GM21526 (cell line): ENCODE results near the gene HECW1.
A peak's percentile ranks its signal among the peaks of the same experiment; 100 is the strongest.

Source experiments
- ATAC-seq: cut with Tn5 transposase; IDR thresholded peaks from one replicate; pipeline ENCODE4 v1.9.1; 2021; ENCODE audit warnings: moderate library complexity; ENCODE audit not compliant: unreplicated experiment, low FRiP score

The HECW1 gene

DNA sequence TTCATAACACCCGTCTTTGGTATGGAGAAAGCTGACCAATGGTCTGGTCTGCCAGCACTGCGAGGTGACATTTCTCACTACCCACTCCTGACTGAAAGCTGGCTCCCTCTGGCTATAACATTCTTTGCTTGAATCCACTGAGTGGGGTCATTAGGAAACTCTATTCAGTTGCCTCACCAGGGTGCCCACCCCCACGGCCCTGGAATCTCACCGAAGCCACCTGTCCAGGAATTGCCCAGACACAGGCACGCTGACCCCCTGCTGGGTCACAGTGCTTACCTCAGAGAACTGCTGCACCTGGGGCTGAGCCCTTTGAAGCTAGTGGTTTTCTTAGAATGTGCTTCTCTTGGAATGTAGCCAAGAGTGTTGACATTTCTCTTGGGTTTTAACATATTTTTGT lies 28.6 kb downstream of the HECW1 start:
- ATAC-seq, result no peak

GRCh38 chr7:43142703-43143102 lies 30.3 kb downstream of the HECW1 start:
- no peak for ATAC-seq

- ATAC-seq, result no peak
Measured at GRCh38 chr7:43143918-43144589, 31.6 kb downstream of the HECW1 start.

GRCh38 chr7:43148161-43148731 lies 35.8 kb downstream of the HECW1 start:
- ATAC-seq, result no peak

DNA sequence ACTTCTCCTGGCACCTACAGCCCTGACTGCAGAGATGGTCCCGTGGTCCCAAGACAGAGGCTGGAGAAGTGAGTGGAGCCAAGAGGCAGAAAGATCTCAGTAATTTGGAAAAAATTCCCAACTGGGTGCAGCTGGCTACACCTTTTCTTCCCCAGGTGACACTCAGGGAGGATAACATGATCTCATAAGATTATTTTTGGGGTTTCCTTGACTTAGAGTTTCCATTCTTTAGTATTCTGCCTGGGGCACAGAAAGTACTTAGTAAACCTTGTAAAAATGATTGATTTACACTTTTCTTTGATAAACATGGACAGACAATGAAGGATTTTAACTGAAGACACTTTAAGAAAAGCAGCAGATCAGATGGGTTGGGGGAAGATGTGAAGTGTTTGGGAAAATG lies 38.6 kb downstream of the HECW1 start:
- no peak for ATAC-seq

- ATAC-seq, result no peak
Measured at GRCh38 chr7:43152696-43153095, 40.2 kb downstream of the HECW1 start.

GRCh38 chr7:43155636-43156035 lies 43.2 kb downstream of the HECW1 start:
- no peak for ATAC-seq

DNA sequence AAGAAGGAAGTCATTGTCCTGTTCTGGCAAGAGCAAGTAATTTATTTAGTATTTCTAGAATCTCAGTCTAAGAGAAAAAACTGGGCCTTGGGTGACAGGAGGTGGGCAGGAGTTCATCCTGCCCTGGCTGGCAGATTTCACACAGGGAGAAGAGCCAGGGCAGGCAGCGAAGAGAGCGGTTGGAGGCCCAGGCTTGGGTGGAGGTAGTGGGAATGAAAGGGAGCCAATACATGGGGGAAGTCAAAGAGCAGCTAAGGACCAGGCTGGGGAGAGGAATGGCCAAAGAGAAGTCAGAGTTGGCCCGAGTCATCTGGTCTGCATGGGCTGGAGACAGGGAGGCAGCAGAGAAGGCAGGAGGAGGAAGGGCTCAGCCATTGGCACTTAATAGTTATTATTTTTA lies 51.4 kb downstream of the HECW1 start:
- no peak for ATAC-seq

- peak; percentile 89 for ATAC-seq
Measured at GRCh38 chr7:43164757-43165156, 52.3 kb downstream of the HECW1 start.

DNA sequence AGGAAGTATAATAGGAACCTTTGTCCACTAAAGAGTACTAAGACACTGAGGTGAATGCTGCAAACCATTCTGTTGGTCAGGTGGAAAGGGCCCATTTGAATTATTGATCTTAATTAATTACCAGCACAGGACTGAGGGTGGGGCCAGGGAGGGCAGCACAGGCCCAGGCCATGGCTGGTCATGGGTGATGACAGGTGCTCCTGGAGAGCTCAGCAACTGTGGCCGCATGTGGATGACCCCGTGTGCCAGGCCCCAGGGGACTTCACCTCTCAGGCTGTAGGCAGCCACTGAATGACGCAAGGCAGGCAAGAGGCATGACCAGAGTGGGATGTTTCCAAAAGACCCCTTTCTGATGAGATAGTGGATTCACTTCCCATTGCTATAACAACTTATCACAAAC lies 54.2 kb downstream of the HECW1 start:
- no peak for ATAC-seq

- no peak for ATAC-seq
Measured at GRCh38 chr7:43169076-43169475, 56.6 kb downstream of the HECW1 start.

GRCh38 chr7:43170571-43170970 lies 58.1 kb downstream of the HECW1 start:
- ATAC-seq, result no peak

- ATAC-seq, result no peak
Measured at GRCh38 chr7:43175570-43176200, 63.2 kb downstream of the HECW1 start.

DNA sequence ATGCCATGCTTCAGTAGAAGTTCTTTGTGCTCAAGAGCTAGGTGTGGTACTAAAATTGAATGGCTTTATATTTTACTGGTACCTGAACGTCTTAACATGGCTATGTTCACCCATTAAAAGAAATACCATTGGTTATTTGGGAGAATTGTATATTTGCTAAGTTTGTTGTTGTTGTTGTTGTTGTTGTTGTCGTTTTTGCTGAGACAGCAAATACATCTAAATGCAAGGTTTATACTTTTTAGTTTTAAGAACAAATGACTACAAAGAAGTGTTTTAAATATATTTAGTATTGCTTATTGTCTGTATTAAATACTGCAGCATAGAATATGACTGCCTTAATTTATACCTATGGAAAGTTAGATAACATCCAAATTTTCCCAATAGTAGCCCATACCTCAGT lies 66.9 kb downstream of the HECW1 start:
- no peak for ATAC-seq

DNA sequence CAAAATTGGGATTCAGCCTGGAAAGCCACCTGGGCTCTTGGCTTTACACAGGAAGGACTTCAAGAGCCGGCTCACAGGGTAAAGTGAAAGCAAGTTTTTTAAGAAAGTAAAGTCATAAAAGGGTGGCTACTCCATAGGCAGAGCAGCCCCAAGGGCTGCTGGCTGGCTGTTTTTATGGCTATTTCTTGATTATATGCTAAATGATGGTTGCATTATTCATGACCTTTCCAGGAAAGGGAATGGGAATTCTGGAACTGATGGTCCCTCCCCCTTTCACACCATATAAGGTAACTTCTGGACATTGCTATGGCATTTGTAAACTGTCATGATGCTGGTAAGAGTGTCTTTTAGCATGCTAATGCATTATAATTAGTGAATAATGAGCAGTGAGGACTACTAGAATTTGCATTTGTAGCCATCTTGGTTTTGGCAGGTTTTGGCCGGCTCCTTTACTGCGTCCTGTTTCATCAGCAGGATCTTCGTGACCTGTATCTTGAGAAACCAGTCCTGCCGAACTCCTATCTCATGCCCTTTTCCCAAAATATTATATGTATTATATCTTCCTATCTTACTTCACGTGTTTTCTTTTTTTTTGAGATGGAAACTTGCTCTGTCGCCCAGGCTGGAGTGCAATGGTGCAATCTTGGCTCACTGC lies 80.5 kb downstream of the HECW1 start:
- ATAC-seq, result no peak

DNA sequence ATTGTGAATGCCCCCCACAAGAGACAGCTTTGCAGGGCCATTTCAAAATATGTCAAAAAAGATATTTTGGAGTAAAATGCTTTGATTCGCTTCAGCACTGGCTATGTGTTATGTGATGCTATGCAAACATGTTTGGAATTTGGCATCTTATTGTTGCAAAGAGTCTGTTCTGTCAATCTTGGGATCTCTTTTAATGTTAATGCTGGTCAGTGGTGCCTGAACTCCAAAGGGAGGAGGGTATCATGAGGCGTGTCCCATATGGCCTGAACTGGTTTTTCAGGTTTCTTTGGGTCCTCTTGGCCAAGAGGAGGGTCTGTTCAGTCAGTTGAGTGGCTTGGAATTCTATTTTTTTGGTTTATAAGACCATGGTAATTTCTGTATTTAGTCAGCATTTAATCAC lies 81.4 kb downstream of the HECW1 start:
- no peak for ATAC-seq

DNA sequence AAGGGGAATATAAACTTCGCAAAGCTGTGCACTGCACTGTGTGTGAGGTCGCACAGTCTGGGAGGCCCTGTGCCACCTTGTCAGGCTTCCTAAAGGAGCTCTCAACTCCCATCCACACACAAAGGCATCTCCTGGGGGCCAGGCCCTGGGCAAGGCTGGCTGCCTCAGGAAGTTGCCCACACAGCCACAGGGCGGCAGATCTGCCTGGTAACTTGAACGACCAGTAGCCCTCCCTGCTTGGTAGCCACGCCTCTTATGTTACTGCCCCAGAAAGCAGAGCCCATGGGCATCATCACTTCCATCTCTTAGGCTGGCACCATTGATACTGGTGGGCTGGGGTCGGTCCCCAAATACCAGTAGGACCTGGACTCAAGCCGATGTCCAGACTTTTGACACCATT lies 82.8 kb downstream of the HECW1 start:
- ATAC-seq, result no peak

DNA sequence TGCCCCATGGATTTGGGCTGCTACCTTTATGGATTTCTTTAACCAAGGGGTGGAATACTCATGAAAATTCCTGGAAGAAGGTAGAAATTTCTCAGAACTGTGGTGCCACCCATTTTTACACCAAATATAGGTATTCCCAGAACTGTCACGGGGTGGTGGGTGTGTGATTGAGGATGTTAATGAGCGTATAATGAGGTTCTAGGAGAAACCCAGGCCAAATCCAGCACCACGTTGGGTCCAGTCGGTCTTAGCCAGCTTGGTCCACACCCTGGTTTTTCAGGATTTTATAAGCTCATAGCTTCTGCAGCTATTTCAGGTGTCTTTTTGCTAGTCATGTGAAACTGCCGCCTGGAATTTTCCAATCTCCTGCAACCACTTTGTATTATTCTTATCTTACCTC lies 83.3 kb downstream of the HECW1 start:
- no peak for ATAC-seq

- no peak for ATAC-seq
Measured at GRCh38 chr7:43196379-43196778, 83.9 kb downstream of the HECW1 start.

GRCh38 chr7:43198016-43198415 lies 85.6 kb downstream of the HECW1 start:
- no peak for ATAC-seq

- no peak for ATAC-seq
Measured at GRCh38 chr7:43198599-43199090, 86.2 kb downstream of the HECW1 start.
